BE2C (cell line): ENCODE measurements around the gene CENPP.

Source experiments
- DNase-seq: peaks from one replicate; pipeline ENCODE4 v3.0.0-alpha.2; 2020
- H3K27me3 ChIP-seq: fragments of 250-450 bp; sonication (Bioruptor Pico); 2 replicates; pipeline ENCODE4 v1.5.1; 2020; ENCODE audit warnings: mild to moderate bottlenecking
- H3K36me3 ChIP-seq: fragments of 250-450 bp; sonication (Bioruptor Pico); 2 replicates; pipeline ENCODE4 v1.5.1; 2020; ENCODE audit warnings: mild to moderate bottlenecking
- H3K4me1 ChIP-seq: fragments of 250-450 bp; sonication (Bioruptor Pico); 2 replicates; pipeline ENCODE4 v1.5.1; 2020
- H3K4me3 ChIP-seq: 2 replicates; pipeline ENCODE4 v1.5.1; 2011; ENCODE audit warnings: low read depth, low read length
- H3K9me3 ChIP-seq: fragments of 250-450 bp; sonication (Bioruptor Pico); 2 replicates; pipeline ENCODE4 v1.5.1; 2020
- TF ChIP-seq, protein P1 (sequence below): IDR thresholded peaks from 2 replicates; pipeline ENCODE4 v1.5.1; 2012; ENCODE audit warnings: mild to moderate bottlenecking, low read depth, low read length

CENPP gene

DNA sequence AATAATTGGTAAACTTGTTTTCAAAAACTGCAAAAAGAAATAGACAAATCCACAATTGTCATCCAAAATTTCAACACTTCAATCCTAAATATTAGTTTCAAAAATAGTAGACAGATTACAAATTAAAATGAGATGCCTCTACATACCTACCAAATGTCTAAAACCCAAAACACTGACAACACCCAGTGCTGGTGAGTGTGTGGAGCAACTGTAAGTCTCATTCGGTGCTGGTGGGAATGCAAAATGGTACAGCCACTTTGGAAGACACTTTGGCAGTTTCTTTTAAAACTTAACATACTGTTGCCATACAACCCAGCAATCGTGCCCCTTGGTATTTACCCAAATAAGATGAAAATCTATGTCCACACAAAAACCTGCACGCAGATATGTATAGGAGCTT is 203.4 kb downstream of the CENPP start:
- Histone ChIP-seq H3K4me3 (no peak overlapping the region), H3K4me1 (peaks cover 9% of the 10 kb centered on the region), H3K27me3 (no peaks in the 10 kb centered on the region), H3K9me3 (no peaks in the 10 kb centered on the region), H3K36me3 (no peaks in the 10 kb centered on the region)
- TF ChIP-seq, protein P1, sequence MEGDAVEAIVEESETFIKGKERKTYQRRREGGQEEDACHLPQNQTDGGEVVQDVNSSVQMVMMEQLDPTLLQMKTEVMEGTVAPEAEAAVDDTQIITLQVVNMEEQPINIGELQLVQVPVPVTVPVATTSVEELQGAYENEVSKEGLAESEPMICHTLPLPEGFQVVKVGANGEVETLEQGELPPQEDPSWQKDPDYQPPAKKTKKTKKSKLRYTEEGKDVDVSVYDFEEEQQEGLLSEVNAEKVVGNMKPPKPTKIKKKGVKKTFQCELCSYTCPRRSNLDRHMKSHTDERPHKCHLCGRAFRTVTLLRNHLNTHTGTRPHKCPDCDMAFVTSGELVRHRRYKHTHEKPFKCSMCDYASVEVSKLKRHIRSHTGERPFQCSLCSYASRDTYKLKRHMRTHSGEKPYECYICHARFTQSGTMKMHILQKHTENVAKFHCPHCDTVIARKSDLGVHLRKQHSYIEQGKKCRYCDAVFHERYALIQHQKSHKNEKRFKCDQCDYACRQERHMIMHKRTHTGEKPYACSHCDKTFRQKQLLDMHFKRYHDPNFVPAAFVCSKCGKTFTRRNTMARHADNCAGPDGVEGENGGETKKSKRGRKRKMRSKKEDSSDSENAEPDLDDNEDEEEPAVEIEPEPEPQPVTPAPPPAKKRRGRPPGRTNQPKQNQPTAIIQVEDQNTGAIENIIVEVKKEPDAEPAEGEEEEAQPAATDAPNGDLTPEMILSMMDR, result no peak
- DNase-seq, result no peak

DNA sequence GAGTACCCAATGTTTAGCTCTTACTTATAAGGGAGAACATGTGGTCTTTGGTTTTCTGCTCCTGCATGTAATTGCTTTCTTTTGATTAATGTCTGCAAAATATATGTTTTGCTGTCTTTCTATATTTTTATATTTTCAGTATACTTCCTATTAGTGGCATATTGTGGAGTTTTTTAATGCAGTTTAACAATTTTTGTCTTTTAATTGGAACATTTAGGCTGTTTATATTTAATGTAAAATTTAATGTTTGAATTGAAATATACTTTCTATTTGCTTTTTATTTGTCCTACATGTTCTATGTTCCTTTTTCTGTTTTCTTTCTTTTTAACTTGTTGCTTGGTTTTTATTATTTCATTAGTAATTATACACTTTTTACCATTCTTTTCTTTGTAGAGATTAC is 205.1 kb downstream of the CENPP start:
- Histone ChIP-seq H3K4me3 (no peak overlapping the region), H3K36me3 (no peaks in the 10 kb centered on the region), H3K9me3 (no peaks in the 10 kb centered on the region), H3K4me1 (peaks cover 14% of the 10 kb centered on the region), H3K27me3 (no peaks in the 10 kb centered on the region)
- TF ChIP-seq, protein P1, result no peak
- DNase-seq, result no peak

DNA sequence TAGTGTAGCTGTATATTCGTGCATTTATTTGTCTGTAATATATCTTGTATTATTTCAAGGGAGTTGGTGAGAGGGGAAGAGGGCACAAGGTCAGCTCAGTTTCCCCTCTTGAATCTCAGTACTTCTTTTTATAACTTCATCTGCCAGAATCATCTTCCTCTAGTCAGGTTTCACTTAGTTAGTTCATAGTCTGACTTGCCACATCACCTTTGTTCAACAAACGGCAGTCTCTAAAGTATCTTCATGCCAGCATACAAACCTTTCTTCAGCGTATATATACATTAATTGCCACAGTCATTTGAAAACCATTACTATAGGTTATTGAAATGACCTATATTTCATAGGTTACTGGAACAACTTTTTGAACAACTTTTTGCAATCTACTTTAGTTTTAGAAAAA is 208.5 kb downstream of the CENPP start:
- no peak overlapping the region for H3K4me3 ChIP-seq
- no peaks in the 10 kb centered on the region for H3K9me3 ChIP-seq
- TF ChIP-seq, protein P1, result no peak
- no peak for DNase-seq
- H3K4me1 ChIP-seq, result peaks cover 11% of the 10 kb centered on the region
- no peaks in the 10 kb centered on the region for H3K36me3 ChIP-seq
- no peaks in the 10 kb centered on the region for H3K27me3 ChIP-seq

DNA sequence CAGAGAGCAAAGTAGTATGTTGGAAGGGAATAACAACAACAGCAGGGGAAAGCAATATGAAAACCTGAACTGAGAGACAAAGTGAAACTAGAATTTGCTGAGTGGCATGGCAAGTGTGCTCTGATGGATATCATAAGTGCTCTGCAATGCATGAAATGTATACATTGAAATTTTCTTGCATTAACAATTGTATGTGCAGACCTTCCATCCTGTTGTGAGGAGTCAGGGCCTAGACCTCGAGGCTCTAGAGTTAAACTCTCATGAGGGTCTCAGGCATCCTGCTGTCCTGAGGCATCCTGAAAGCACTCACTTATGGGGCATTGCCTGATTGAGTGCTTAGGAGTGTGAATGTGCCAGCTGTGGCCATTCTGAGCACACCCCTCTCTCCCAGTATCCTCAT is 208.9 kb downstream of the CENPP start:
- H3K27me3 ChIP-seq, result no peaks in the 10 kb centered on the region
- H3K36me3 ChIP-seq, result no peaks in the 10 kb centered on the region
- H3K4me3 ChIP-seq, result no peak overlapping the region
- TF ChIP-seq, protein P1, result no peak
- no peaks in the 10 kb centered on the region for H3K9me3 ChIP-seq
- H3K4me1 ChIP-seq, result peaks cover 11% of the 10 kb centered on the region
- no peak for DNase-seq

DNA sequence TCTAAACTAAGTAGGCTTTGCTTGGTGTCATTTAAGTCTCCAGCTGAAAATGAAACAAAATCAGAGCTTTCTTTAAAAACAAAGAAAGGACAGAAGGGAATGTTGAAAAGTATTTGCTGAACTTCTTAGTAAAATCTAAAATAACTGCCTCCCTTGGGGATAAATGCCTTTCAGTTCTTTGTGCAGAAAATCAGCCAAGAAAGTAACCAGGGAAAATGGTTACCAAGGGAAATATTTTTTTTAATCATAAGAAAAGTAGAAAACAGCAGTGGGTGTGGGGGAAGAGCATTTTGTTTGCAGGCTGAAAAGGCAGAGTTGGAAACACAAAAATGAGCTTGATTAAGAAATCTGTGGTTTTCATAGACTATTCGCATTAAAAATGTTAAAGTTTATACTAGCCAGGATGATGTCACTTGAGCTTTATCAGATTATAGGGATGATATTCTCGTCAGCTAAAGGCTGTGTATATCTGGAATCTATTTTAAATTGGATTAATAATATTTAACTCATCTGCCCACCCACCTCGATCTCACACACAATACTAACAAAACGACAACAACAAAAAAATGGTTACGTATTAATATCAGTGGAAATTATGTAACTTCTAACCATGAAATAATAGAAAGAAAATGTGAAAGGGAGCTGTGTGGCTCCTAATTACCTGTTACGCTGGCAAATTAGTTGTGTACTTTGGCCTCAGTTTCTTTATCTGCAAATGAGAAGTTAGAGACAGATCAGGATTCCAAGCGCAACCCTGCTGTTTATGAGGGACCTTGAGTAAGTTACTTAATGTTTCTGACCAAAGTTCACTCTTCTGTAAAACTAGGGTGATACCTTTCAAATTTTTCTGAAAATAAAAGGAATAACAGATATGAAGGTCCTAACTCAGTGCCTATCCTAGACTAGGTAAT is 210.4 kb downstream of the CENPP start, which contains the start of gene ECM2:
ECM2 (minus strand) TSS at position 51 of the 911 bp plus-strand sequence. CDS start 13,124 bp downstream, outside the sequence.
- H3K36me3 ChIP-seq, result no peaks in the 10 kb centered on the region
- TF ChIP-seq, protein P1, result no peak
- peak within 1 kb of the TSS; percentile 3; the same call in 1 of the 2 replicates for H3K4me3 ChIP-seq
- DNase-seq, result no peak
- no peaks in the 10 kb centered on the region for H3K9me3 ChIP-seq
- H3K27me3 ChIP-seq, result no peaks in the 10 kb centered on the region
- peaks cover 11% of the 10 kb centered on the region for H3K4me1 ChIP-seq

DNA sequence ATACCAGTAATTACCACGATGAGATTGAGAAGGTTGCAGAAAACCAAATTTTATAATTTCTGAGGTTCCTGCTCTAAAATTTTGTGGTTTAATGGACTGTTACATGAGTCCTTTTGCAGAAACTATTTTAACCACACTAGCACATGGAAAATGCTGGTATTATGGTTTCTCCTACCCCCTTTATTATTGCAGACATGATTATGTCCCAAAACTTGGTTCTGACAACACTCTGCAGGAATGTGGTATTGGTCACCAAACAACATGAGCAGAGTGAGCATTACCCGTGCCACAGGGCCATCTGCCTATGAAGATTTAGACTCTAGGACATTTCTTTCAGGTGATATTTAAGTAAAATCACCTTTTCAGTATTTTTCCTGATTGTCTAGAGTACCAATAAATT is 212.8 kb downstream of the CENPP start:
- TF ChIP-seq, protein P1, result no peak
- no peaks in the 10 kb centered on the region for H3K27me3 ChIP-seq

More for the DNA sequence above, 212.8 kb downstream of the CENPP start:
- H3K9me3 ChIP-seq, result no peaks in the 10 kb centered on the region
- DNase-seq, result no peak
- no peaks in the 10 kb centered on the region for H3K36me3 ChIP-seq
- H3K4me3 ChIP-seq, result no peak overlapping the region
- peaks cover 11% of the 10 kb centered on the region for H3K4me1 ChIP-seq
